K562 (cell line): ENCODE data around the gene CNR2. TPM values are rescaled to one million over a fixed set of nuclear protein-coding genes. Genes with fewer than 3 reads are reported as not detected.
A peak's percentile ranks its signal among the peaks of the same experiment; 100 is the strongest.

Experiments
- ARID2 ChIP-seq: fragments of 450-650 bp; IDR thresholded peaks from 2 replicates; pipeline ENCODE4 v1.6.1; 2017; ENCODE audit warnings: antibody characterized with exemption, mild to moderate bottlenecking
- DACH1 ChIP-seq: fragments of 450-650 bp; IDR thresholded peaks from 2 replicates; pipeline ENCODE4 v1.6.1; 2018; ENCODE audit not compliant: partially characterized antibody
- HSF4 ChIP-seq: fragments of 250-450 bp; sonication (Bioruptor Pico); IDR thresholded peaks from 2 replicates; pipeline ENCODE4 v2.1.2; 2022; ENCODE audit warnings: mild to moderate bottlenecking, moderate library complexity, borderline replicate concordance
- NR2F6 ChIP-seq: fragments of 450-650 bp; formaldehyde crosslinking; IDR thresholded peaks from 2 replicates; pipeline ENCODE4 v1.4.0; 2020; ENCODE audit warnings: mild to moderate bottlenecking
- PCBP1 ChIP-seq: fragments of 200-400 bp; formaldehyde crosslinking; IDR thresholded peaks from 2 replicates; pipeline ENCODE4 v1.6.1; 2018; ENCODE audit warnings: mild to moderate bottlenecking, low read depth, low read length; ENCODE audit not compliant: poor library complexity, severe bottlenecking
- PRPF4 ChIP-seq: fragments of 200-400 bp; formaldehyde crosslinking; IDR thresholded peaks from one replicate; pipeline ENCODE4 v1.6.1; 2017; ENCODE audit warnings: low read length, low read depth, mild to moderate bottlenecking; ENCODE audit not compliant: insufficient read depth, poor library complexity, severe bottlenecking
- RBFOX2 ChIP-seq: fragments of 200-400 bp; formaldehyde crosslinking; IDR thresholded peaks from 2 replicates; pipeline ENCODE4 v1.6.1; 2017; ENCODE audit warnings: low read depth, mild to moderate bottlenecking, low read length, moderate library complexity
- RBM22 ChIP-seq: fragments of 200-400 bp; formaldehyde crosslinking; IDR thresholded peaks from 2 replicates; pipeline ENCODE4 v1.6.1; 2018; ENCODE audit warnings: low read length, low read depth; ENCODE audit not compliant: poor library complexity, severe bottlenecking
- RFX7 ChIP-seq: fragments of 250-450 bp; sonication (Bioruptor Pico); IDR thresholded peaks from 2 replicates; pipeline ENCODE4 v1.5.1; 2021; ENCODE audit warnings: mild to moderate bottlenecking
- XRCC4 ChIP-seq: IDR thresholded peaks from one replicate; pipeline ENCODE4 v1.6.1; 2011; ENCODE audit not compliant: insufficient read depth, insufficient read length; ENCODE audit errors: extremely low read depth
- ZNF589 ChIP-seq: fragments of 200-800 bp; sonication (Bioruptor generic); IDR thresholded peaks from 2 replicates; pipeline ENCODE4 v1.6.1; 2016; ENCODE audit warnings: low read depth, missing genetic modification characterization, missing compliant biosample characterization
- polyA plus RNA-seq, 8 experiments: library from polyadenylated mRNA; depleted of rRNA in 4 of 8; stranded (reverse) in 5 of 8; unstranded in 3 of 8; fragments of >200 nt; fragmentation: Nextera tagmentation in 2 of 8; fragmentation: Illumina TruSeq in 1 of 8; extraction: Ambion mirVana in 2 of 8; extraction: Trizol in 1 of 8; gene quantifications; 2 replicates each; pipeline versions ENCODE4 v1.2.1 to v1.2.3, GENCODE V29; 2011 to 2014; ENCODE audit warnings: inconsistent platforms in 1 of 8, missing spikeins in 1 of 8
- total RNA-seq, 7 experiments: library from RNA; depleted of rRNA in 6 of 7; stranded (reverse); fragments of >200 nt in 6 of 7; fragmentation: Illumina TruSeq in 2 of 7; extraction: Trizol in 2 of 7; gene quantifications; 2 replicates each; pipeline versions ENCODE4 v1.2.1 to v1.2.3, GENCODE V29; 2011 to 2021; ENCODE audit warnings: low replicate concordance in 1 of 7
- TF ChIP-seq, protein P1 (sequence below): fragments of 250-450 bp; sonication (Bioruptor Pico); IDR thresholded peaks from 2 replicates; pipeline ENCODE4 v1.5.1; 2021; ENCODE audit warnings: mild to moderate bottlenecking
- TF ChIP-seq, protein P2 (sequence below): fragments of 150-350 bp; conservative IDR thresholded peaks from 2 replicates; pipeline ENCODE4 v1.6.1; 2014; ENCODE audit warnings: low read length
- TF ChIP-seq, protein P3 (sequence below): IDR thresholded peaks from 3 replicates; pipeline ENCODE4 v1.6.1; 2011; ENCODE audit warnings: borderline replicate concordance, mild to moderate bottlenecking, moderate library complexity; ENCODE audit not compliant: insufficient read length; ENCODE audit errors: extremely low read depth
- TF ChIP-seq, protein P4 (sequence below): fragments of 250-450 bp; sonication (Bioruptor Pico); IDR thresholded peaks from 2 replicates; pipeline ENCODE4 v1.8.0; 2021; ENCODE audit warnings: moderate library complexity, mild to moderate bottlenecking, inconsistent platforms

The CNR2 gene
- total and polyA plus RNA-seq, 9 of the 15 experiments (the other 6 are each of a cell fraction or from before 2014, with no cell fraction given): not detected

DNA sequence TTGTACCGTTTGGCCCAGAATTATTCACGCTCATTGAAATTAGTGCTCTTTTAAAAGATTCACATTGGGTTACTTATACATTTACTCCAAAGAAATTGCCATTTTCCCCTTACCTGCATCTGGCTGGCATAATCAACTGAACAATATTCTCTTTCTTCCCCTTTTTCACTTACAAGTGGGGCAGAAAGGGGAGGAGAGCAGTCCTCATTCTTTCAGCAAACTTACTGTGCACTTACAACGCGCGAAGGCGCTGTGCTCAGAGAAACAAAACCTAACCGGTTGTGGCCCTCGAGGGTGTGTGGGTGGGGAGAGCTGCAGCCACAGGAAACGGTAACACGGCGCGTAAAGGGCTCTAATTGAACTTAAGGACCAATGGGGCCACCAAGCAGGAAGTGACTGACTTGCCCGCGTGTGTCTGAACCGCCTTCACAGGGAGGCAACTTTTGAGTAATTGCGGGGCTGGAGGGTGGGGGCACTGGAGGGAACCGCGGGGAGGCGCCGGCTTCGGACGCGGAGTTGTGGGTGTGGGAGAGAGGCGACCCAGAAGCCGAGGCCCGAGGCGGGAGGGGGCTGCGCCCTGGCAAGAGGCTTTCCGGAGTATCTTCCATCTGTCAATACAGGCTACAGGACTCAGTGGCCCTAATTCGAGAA lies 45.8 kb upstream of the CNR2 start (continued):
- TF ChIP-seq XRCC4: no peak
- peak; percentile 55 for TF ChIP-seq RBM22
- TF ChIP-seq, protein P1, sequence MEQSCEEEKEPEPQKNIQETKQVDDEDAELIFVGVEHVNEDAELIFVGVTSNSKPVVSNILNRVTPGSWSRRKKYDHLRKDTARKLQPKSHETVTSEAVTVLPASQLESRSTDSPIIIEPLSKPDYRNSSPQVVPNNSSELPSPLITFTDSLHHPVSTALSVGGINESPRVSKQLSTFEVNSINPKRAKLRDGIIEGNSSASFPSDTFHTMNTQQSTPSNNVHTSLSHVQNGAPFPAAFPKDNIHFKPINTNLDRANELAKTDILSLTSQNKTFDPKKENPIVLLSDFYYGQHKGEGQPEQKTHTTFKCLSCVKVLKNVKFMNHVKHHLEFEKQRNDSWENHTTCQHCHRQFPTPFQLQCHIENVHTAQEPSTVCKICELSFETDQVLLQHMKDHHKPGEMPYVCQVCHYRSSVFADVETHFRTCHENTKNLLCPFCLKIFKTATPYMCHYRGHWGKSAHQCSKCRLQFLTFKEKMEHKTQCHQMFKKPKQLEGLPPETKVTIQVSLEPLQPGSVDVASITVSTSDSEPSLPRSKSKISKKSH (CRISPR knock-in tag): no peak
- TF ChIP-seq, protein P2, sequence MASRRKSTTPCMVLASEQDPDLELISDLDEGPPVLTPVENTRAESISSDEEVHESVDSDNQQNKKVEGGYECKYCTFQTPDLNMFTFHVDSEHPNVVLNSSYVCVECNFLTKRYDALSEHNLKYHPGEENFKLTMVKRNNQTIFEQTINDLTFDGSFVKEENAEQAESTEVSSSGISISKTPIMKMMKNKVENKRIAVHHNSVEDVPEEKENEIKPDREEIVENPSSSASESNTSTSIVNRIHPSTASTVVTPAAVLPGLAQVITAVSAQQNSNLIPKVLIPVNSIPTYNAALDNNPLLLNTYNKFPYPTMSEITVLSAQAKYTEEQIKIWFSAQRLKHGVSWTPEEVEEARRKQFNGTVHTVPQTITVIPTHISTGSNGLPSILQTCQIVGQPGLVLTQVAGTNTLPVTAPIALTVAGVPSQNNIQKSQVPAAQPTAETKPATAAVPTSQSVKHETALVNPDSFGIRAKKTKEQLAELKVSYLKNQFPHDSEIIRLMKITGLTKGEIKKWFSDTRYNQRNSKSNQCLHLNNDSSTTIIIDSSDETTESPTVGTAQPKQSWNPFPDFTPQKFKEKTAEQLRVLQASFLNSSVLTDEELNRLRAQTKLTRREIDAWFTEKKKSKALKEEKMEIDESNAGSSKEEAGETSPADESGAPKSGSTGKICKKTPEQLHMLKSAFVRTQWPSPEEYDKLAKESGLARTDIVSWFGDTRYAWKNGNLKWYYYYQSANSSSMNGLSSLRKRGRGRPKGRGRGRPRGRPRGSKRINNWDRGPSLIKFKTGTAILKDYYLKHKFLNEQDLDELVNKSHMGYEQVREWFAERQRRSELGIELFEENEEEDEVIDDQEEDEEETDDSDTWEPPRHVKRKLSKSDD: no peak
- no peak for TF ChIP-seq RBFOX2
- no peak for TF ChIP-seq PRPF4
- no peak for TF ChIP-seq HSF4 (CRISPR knock-in tag)
- no peak for TF ChIP-seq RFX7 (CRISPR knock-in tag)
- no peak; the same call in 1 of the 2 replicates for TF ChIP-seq ARID2
- TF ChIP-seq PCBP1: no peak
- TF ChIP-seq DACH1: no peak
- TF ChIP-seq NR2F6 (CRISPR knock-in tag): no peak
- TF ChIP-seq, protein P3, sequence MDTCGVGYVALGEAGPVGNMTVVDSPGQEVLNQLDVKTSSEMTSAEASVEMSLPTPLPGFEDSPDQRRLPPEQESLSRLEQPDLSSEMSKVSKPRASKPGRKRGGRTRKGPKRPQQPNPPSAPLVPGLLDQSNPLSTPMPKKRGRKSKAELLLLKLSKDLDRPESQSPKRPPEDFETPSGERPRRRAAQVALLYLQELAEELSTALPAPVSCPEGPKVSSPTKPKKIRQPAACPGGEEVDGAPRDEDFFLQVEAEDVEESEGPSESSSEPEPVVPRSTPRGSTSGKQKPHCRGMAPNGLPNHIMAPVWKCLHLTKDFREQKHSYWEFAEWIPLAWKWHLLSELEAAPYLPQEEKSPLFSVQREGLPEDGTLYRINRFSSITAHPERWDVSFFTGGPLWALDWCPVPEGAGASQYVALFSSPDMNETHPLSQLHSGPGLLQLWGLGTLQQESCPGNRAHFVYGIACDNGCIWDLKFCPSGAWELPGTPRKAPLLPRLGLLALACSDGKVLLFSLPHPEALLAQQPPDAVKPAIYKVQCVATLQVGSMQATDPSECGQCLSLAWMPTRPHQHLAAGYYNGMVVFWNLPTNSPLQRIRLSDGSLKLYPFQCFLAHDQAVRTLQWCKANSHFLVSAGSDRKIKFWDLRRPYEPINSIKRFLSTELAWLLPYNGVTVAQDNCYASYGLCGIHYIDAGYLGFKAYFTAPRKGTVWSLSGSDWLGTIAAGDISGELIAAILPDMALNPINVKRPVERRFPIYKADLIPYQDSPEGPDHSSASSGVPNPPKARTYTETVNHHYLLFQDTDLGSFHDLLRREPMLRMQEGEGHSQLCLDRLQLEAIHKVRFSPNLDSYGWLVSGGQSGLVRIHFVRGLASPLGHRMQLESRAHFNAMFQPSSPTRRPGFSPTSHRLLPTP: no peak
- TF ChIP-seq, protein P4, sequence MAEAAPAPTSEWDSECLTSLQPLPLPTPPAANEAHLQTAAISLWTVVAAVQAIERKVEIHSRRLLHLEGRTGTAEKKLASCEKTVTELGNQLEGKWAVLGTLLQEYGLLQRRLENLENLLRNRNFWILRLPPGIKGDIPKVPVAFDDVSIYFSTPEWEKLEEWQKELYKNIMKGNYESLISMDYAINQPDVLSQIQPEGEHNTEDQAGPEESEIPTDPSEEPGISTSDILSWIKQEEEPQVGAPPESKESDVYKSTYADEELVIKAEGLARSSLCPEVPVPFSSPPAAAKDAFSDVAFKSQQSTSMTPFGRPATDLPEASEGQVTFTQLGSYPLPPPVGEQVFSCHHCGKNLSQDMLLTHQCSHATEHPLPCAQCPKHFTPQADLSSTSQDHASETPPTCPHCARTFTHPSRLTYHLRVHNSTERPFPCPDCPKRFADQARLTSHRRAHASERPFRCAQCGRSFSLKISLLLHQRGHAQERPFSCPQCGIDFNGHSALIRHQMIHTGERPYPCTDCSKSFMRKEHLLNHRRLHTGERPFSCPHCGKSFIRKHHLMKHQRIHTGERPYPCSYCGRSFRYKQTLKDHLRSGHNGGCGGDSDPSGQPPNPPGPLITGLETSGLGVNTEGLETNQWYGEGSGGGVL (CRISPR knock-in tag): no peak
- peak; percentile 73; the same call in 1 of the 2 replicates for TF ChIP-seq ZNF589 (CRISPR knock-in tag)
